Measurements from ENCODE around the gene ABCA2.
A peak's percentile ranks its signal among the peaks of the same experiment; 100 is the strongest.

DNA sequence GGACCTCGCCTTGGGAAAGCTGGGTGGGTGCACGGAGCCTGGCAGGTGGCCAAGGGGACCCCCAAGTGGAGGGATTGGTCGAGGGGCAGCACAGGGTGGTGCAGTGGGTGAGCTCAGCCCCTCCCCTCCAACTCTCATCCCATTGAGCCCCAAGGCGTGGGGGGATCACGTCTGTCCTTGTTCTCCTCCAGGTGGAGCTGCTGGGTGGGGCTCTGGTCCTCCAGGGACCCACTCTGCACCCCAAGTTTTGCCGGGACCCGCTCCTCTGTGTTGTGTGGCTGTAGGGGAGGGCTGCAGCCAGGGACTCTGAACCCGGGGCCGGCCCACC lies 7.4 kb upstream of the ABCA2 start:
- TF ChIP-seq, protein P1, sequence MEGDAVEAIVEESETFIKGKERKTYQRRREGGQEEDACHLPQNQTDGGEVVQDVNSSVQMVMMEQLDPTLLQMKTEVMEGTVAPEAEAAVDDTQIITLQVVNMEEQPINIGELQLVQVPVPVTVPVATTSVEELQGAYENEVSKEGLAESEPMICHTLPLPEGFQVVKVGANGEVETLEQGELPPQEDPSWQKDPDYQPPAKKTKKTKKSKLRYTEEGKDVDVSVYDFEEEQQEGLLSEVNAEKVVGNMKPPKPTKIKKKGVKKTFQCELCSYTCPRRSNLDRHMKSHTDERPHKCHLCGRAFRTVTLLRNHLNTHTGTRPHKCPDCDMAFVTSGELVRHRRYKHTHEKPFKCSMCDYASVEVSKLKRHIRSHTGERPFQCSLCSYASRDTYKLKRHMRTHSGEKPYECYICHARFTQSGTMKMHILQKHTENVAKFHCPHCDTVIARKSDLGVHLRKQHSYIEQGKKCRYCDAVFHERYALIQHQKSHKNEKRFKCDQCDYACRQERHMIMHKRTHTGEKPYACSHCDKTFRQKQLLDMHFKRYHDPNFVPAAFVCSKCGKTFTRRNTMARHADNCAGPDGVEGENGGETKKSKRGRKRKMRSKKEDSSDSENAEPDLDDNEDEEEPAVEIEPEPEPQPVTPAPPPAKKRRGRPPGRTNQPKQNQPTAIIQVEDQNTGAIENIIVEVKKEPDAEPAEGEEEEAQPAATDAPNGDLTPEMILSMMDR (IDR thresholded peaks at IDR 0.05 in 4 of 5, conservative IDR thresholded peaks at IDR 0.05 in 1 of 5) = peak in 2 of 5 experiments; percentile 8 to 16
- TF ChIP-seq POLR2A (IDR thresholded peaks at IDR 0.05) = no peak
